K562 (cell line): ENCODE data around the gene MPZL1. TPM values are rescaled to one million over a fixed set of nuclear protein-coding genes. Genes with fewer than 3 reads are reported as not detected.

Experiments
- ATAC-seq: fragments of 200-7000 bp; cut with Tn5 transposase; 3 replicates; pipeline ENCODE4 v1.9.1; 2020; ENCODE audit warnings: moderate library complexity
- BruUV-seq: library from RNA; stranded (reverse); fragments of 400-500 nt; replicated peaks from 2 replicates; lab custom pipeline; 2021; lab: Mats Ljungman, UMichigan
- CTCF ChIA-PET: fragments of 300-600 bp; formaldehyde crosslinking; extraction: SDS; loops from one replicate; lab custom pipeline; 2021; ENCODE audit warnings: low intra/inter-chr PET ratio; lab: Yijun Ruan, JAX
- POLR2A ChIA-PET: fragments of 300-600, 350-650 bp; sonication (Branson Sonifier 250); formaldehyde crosslinking; extraction: SDS; loops from one replicate; lab custom pipeline; 2021; ENCODE audit warnings: antibody characterized with exemption, inconsistent platforms; lab: Yijun Ruan, JAX
- DNase-seq, 4 experiments: peaks; one replicate each; pipeline versions ENCODE4 v3.0.0 to v3.0.0-alpha.2; 2011 to 2018; ENCODE audit warnings: low spot score in 3 of 4, mixed read lengths in 3 of 4; ENCODE audit errors: extremely low read depth in 1 of 4
- FAIRE-seq: peaks from 2 replicates; lab custom pipeline; 2011; peaks lifted over from hg19 to GRCh38; lab: Jason Lieb, UNC
- H2AFZ ChIP-seq: 2 replicates; pipeline ENCODE4 v1.6.0; 2011; ENCODE audit warnings: low read depth, low read length, control low read depth, inconsistent platforms
- H3K27ac ChIP-seq: fragments of 200-600 bp; 3 replicates; pipeline ENCODE4 v1.8.0; 2011; ENCODE audit warnings: low read depth, mild to moderate bottlenecking, control low read depth, inconsistent platforms, low read length, moderate library complexity, mixed read lengths; ENCODE audit errors: extremely low read depth
- H3K27me3 ChIP-seq, 2 experiments: fragments of 300-600 bp in 1 of 2; 2 replicates in 1 of 2; 3 replicates in 1 of 2; pipeline versions ENCODE4 v1.6.0 to v1.8.0; 2011; ENCODE audit warnings: inconsistent platforms in 2 of 2, low read length in 2 of 2, mild to moderate bottlenecking in 1 of 2, mixed read lengths in 1 of 2, moderate library complexity in 1 of 2; ENCODE audit not compliant: control insufficient read depth in 2 of 2, insufficient read depth in 2 of 2
- H3K36me3 ChIP-seq: fragments of 300-600 bp; 3 replicates; pipeline ENCODE4 v1.8.0; 2011; ENCODE audit warnings: mild to moderate bottlenecking, low read length, inconsistent platforms; ENCODE audit not compliant: control insufficient read depth, insufficient read depth
- H3K4me1 ChIP-seq, 2 experiments: fragments of 200-600 bp in 1 of 2; replicated peaks in 1 of 2; 2 replicates in 1 of 2; 3 replicates in 1 of 2; pipeline versions ENCODE4 v1.5.1 to v1.8.0; 2011; ENCODE audit warnings: inconsistent platforms in 2 of 2, low read length in 2 of 2, mild to moderate bottlenecking in 1 of 2, mixed read lengths in 1 of 2, moderate library complexity in 1 of 2; ENCODE audit not compliant: control insufficient read depth in 2 of 2, insufficient read depth in 2 of 2
- H3K4me2 ChIP-seq: 2 replicates; pipeline ENCODE4 v1.6.1; 2011; ENCODE audit warnings: low read length, control low read depth, inconsistent platforms, mixed read lengths; ENCODE audit not compliant: insufficient read depth
- H3K4me3 ChIP-seq: fragments of 200-600 bp; sonication (generic), shearing (Covaris generic); 2 replicates; pipeline ENCODE4 v1.5.1; 2016; ENCODE audit warnings: control low read depth, inconsistent platforms
- H3K79me2 ChIP-seq: fragments of 200-600 bp; 3 replicates; pipeline ENCODE4 v1.8.0; 2011; ENCODE audit warnings: low read length, inconsistent platforms; ENCODE audit not compliant: control insufficient read depth, insufficient read depth
- H3K9ac ChIP-seq, 2 experiments: 2 replicates each; pipeline versions ENCODE4 v1.6.0 to v1.6.1; 2011; ENCODE audit warnings: low read depth in 2 of 2, low read length in 2 of 2, control low read depth in 1 of 2, inconsistent platforms in 1 of 2, mild to moderate bottlenecking in 1 of 2, mixed read lengths in 1 of 2; ENCODE audit not compliant: insufficient read depth in 1 of 2
- H3K9me1 ChIP-seq: one replicate; pipeline ENCODE4 v1.6.0; 2011; ENCODE audit warnings: inconsistent platforms, mild to moderate bottlenecking, low read length, moderate library complexity; ENCODE audit not compliant: control insufficient read depth, insufficient read depth
- H3K9me3 ChIP-seq: replicated peaks from 2 replicates; pipeline ENCODE4 v1.5.1; 2011; ENCODE audit warnings: low read depth, low read length, inconsistent platforms; ENCODE audit not compliant: control insufficient read depth, insufficient read depth
- H4K20me1 ChIP-seq: replicated peaks from 2 replicates; pipeline ENCODE4 v1.6.1; 2011; ENCODE audit warnings: low read length, inconsistent platforms, mixed read lengths; ENCODE audit not compliant: control insufficient read depth, insufficient read depth
- BRD9 ChIP-seq: fragments of 450-650 bp; IDR thresholded peaks from 2 replicates; pipeline ENCODE4 v1.6.1; 2018; ENCODE audit warnings: low read depth; ENCODE audit not compliant: partially characterized antibody
- C11orf30 ChIP-seq: fragments of 450-650 bp; IDR thresholded peaks from 2 replicates; pipeline ENCODE4 v1.6.1; 2016; ENCODE audit warnings: low read depth, mild to moderate bottlenecking
- MAFF ChIP-seq: IDR thresholded peaks from 2 replicates; pipeline ENCODE4 v1.6.1; 2012; ENCODE audit warnings: low read length, improper control_type of control experiment
- MAFG ChIP-seq: fragments of 450-650 bp; conservative IDR thresholded peaks from 2 replicates; pipeline ENCODE4 v1.6.1; 2016; ENCODE audit warnings: missing genetic modification characterization, missing compliant biosample characterization
- MECOM ChIP-seq: fragments of 250-450 bp; sonication (Bioruptor Pico); IDR thresholded peaks from 2 replicates; pipeline ENCODE4 v1.8.0; 2022; ENCODE audit warnings: inconsistent platforms
- ZNF316 ChIP-seq: fragments of 450-650 bp; IDR thresholded peaks from 2 replicates; pipeline ENCODE4 v1.6.1; 2016
- WGBS: fragments of 100-300 bp; shearing (Covaris generic); methylation state at CpG from one replicate; pipeline ENCODE4 v1.1.6; 2016; ENCODE audit warnings: low coverage, mixed read lengths; ENCODE audit not compliant: insufficient coverage; ENCODE audit errors: missing lambda C conversion rate; 5-methylcytosine and 5-hydroxymethylcytosine counted together
- in situ Hi-C: fragments of 300-500 bp; cut with MboI; formaldehyde crosslinking; loops from 4 replicates; pipeline ENCODE4 v1.15.0; 2018; ENCODE audit warnings: inconsistent platforms, mixed read lengths
- intact Hi-C: fragments of 100-400 bp; cut with micrococcal nuclease; formaldehyde crosslinking; loops from 2 replicates; pipeline ENCODE4 v1.14.2; 2022
- polyA plus RNA-seq, 8 experiments: library from polyadenylated mRNA; depleted of rRNA in 4 of 8; stranded (reverse) in 5 of 8; unstranded in 3 of 8; fragments of >200 nt; fragmentation: Nextera tagmentation in 2 of 8; fragmentation: Illumina TruSeq in 1 of 8; extraction: Ambion mirVana in 2 of 8; extraction: Trizol in 1 of 8; gene quantifications; 2 replicates each; pipeline versions ENCODE4 v1.2.1 to v1.2.3, GENCODE V29; 2011 to 2014; ENCODE audit warnings: inconsistent platforms in 1 of 8, missing spikeins in 1 of 8
- total RNA-seq, 7 experiments: library from RNA; depleted of rRNA in 6 of 7; stranded (reverse); fragments of >200 nt in 6 of 7; fragmentation: Illumina TruSeq in 2 of 7; extraction: Trizol in 2 of 7; gene quantifications; 2 replicates each; pipeline versions ENCODE4 v1.2.1 to v1.2.3, GENCODE V29; 2011 to 2021; ENCODE audit warnings: low replicate concordance in 1 of 7
- TF ChIP-seq, protein P1 (sequence below): fragments of 450-650 bp; IDR thresholded peaks from 2 replicates; pipeline ENCODE4 v1.6.1; 2018; ENCODE audit warnings: mild to moderate bottlenecking, low read depth; ENCODE audit not compliant: partially characterized antibody

The MPZL1 gene
- total and polyA plus RNA-seq, 9 of the 15 experiments (the other 6 are each of a cell fraction or from before 2014, with no cell fraction given) = 14.5 to 153 (median 66.5) TPM

DNA sequence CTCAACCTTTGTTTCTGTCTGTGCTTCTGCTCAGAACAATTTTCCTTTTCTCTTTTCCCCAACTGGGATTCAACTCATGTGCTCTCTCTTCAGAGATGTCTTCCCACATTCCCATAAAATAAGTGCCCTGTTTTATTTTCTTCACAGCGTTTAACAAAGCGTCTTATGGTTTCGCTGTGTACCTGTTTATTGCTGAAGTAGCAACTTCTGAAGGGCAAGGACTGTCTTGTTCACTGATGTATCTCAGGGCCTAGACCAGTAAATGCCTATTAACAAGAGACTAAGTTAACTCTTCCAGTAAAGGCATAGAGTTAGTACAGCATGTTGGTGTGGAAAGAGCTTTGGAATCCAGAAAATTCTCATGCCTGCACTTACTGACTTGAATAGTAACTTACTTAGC, 42.9 kb upstream of the MPZL1 start:
- no TSS peak for BruUV-seq
- POLR2A ChIA-PET = interaction anchor here (0.8 to 1.5 kb wide), 3 partner anchors 9 to 128 kb away, joined by 3 read pairs; no protein-coding TSS in a partner anchor
- H3K4me1 ChIP-seq = peaks cover 7 to 23% of the 10 kb centered on the region in 2 experiments; a peak in 4 of 5 replicates
- ATAC-seq (no peak), DNase-seq (no peak), FAIRE-seq (no peak)
- H3K9me3 ChIP-seq = no peaks in the 10 kb centered on the region
- WGBS = 100% methylated on average over 3 of the region's 3 CpGs
- peak overlapping the region in 1 of 2 experiments; percentile 7; a peak in 1 of 4 replicates for H3K9ac ChIP-seq
- no peaks in the 10 kb centered on the region for H3K27me3 ChIP-seq
- no peak overlapping the region for H2AFZ ChIP-seq
- H3K9me1 ChIP-seq = peaks cover 3% of the 10 kb centered on the region
- in situ Hi-C loops = loop anchor here (25.0 kb wide), 2 partner anchors 1492 to 1667 kb away; no protein-coding TSS in a partner anchor
- H3K36me3 ChIP-seq = peaks cover 26% of the 10 kb centered on the region; the same call in 1 of the 3 replicates
- intact Hi-C loops = no loop called here
- no peaks in the 10 kb centered on the region for H3K79me2 ChIP-seq
- H3K4me2 ChIP-seq = no peak overlapping the region
- TF ChIP-seq MAFF (0 out of 2 replicates have a peak, but pooled peaks have one; percentile 35), ZNF316 (peak; percentile 90), BRD9 (no peak), C11orf30 (peak; percentile 78), MAFG (tag) (peak; percentile 52; the same call in 1 of the 2 replicates), MECOM (no peak)
- H3K4me3 ChIP-seq = no peak overlapping the region
- CTCF ChIA-PET = no interaction called here
- no peak overlapping the region for H3K27ac ChIP-seq
- H4K20me1 ChIP-seq = 0 out of 2 replicates have a peak, but pooled peaks cover 3% of the 10 kb centered on the region

DNA sequence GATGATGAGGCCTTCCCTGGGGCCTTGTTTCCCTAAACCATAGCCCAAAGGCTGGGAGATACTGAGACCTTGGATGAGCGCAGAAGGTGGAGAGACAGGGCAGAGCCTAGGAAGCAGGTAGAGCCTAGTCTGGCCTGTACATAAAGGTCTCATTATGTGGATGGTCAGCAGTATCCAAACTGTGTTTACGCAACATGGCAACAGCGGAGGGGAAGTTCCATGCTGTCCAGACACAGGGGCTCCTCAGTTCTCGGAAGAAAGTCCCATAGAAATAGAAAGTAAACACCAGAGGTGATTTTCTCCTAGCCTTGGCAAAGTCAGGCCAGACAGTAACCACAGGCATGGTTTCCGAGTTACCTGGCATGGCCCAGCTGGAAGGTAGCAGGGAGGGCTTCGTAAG, 42.1 kb upstream of the MPZL1 start:
- TF ChIP-seq, protein P1, sequence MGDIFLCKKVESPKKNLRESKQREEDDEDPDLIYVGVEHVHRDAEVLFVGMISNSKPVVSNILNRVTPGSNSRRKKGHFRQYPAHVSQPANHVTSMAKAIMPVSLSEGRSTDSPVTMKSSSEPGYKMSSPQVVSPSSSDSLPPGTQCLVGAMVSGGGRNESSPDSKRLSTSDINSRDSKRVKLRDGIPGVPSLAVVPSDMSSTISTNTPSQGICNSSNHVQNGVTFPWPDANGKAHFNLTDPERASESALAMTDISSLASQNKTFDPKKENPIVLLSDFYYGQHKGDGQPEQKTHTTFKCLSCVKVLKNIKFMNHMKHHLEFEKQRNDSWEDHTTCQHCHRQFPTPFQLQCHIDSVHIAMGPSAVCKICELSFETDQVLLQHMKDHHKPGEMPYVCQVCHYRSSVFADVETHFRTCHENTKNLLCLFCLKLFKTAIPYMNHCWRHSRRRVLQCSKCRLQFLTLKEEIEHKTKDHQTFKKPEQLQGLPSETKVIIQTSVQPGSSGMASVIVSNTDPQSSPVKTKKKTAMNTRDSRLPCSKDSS = no peak
- BruUV-seq = no TSS peak
- H3K79me2 ChIP-seq = no peaks in the 10 kb centered on the region
- 0 out of 2 replicates have a peak, but pooled peaks cover 3% of the 10 kb centered on the region for H4K20me1 ChIP-seq
- H3K4me2 ChIP-seq = no peak overlapping the region
- intact Hi-C loops (loop anchor here (10.0 kb wide), 2 partner anchors 235 to 405 kb away; no protein-coding TSS in a partner anchor), in situ Hi-C loops (loop anchor here (25.0 kb wide), 2 partner anchors 1492 to 1667 kb away; no protein-coding TSS in a partner anchor)
- H3K9me3 ChIP-seq = no peaks in the 10 kb centered on the region
- no peaks in the 10 kb centered on the region for H3K27me3 ChIP-seq
- H3K4me1 ChIP-seq = peaks cover 7 to 23% of the 10 kb centered on the region in 2 experiments; a peak in 4 of 5 replicates
- no peak overlapping the region for H3K27ac ChIP-seq
- no peak for ATAC-seq
- no peak overlapping the region for H2AFZ ChIP-seq
- POLR2A ChIA-PET = interaction anchor here (0.6 to 1.5 kb wide), 2 partner anchors 8 to 16 kb away, joined by 3 read pairs; no protein-coding TSS in a partner anchor
- peaks cover 3% of the 10 kb centered on the region for H3K9me1 ChIP-seq
- no peak overlapping the region for H3K4me3 ChIP-seq
- FAIRE-seq = no peak
- DNase-seq = no peak
- no peak overlapping the region for H3K9ac ChIP-seq
- 91% methylated on average over 6 of the region's 6 CpGs for WGBS
- peaks cover 29% of the 10 kb centered on the region; the same call in 1 of the 3 replicates for H3K36me3 ChIP-seq
- CTCF ChIA-PET = no interaction called here
